NCI-H2196 (cell line): ENCODE measurements around the gene TLCD1.
A peak's percentile ranks its signal among the peaks of the same experiment; 100 is the strongest.

Experiments used
- DNase-seq: peaks from one replicate; lab custom pipeline; 2025; ENCODE audit not compliant: unreplicated experiment; lab: John Stamatoyannopoulos, UW

Gene TLCD1

DNA sequence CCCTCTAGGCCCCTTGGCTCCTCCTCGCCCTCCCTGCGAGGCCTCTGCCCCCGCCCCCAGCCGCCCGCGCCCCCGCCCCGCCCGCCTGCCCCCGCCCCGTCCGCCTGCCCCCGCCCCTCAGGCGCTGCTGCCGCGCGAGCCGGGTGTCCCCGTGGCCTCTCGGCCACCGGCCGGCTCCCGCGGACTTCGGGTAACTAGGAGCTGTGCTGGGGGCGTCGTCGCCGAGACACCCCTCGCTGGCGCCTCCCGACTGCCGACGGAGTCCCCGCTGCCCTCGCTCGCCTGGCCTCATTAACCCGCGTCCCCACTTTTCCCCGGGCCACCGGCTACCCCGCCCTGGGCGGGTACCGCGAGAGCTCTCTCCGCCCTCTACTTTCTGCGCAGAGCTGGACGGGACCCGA lies at the start of gene TLCD1:
Gene TLCD1 (minus strand): TSS at position 8 of the 401 bp plus-strand sequence. CDS start 136 bp downstream, outside the sequence.
- DNase-seq = peak; percentile 48

DNA sequence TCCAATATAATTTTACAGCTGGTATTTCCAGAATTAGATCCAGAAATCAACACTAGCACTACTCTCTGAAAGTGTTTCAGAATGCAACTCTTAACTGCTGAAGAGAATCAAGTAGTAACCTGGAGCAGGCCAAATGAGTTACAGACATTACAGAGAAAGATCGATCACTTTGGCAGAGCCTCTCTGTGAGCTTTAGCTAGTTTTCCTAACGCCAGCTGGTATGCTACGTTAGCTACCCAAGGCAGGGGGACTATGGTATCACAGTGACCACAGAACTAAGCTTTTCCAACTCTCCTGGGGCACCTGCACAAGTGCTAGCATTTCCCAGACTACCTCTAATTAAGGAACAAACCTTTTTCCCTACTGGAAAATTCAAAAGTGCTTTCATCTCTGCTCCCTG lies 48.2 kb upstream of the TLCD1 start:
- no peak for DNase-seq

GRCh38 chr17:28773736-28774135 lies 47.7 kb upstream of the TLCD1 start:
- no peak for DNase-seq

- no peak for DNase-seq
Observed at GRCh38 chr17:28765038-28765437, 39.0 kb upstream of the TLCD1 start.

DNA sequence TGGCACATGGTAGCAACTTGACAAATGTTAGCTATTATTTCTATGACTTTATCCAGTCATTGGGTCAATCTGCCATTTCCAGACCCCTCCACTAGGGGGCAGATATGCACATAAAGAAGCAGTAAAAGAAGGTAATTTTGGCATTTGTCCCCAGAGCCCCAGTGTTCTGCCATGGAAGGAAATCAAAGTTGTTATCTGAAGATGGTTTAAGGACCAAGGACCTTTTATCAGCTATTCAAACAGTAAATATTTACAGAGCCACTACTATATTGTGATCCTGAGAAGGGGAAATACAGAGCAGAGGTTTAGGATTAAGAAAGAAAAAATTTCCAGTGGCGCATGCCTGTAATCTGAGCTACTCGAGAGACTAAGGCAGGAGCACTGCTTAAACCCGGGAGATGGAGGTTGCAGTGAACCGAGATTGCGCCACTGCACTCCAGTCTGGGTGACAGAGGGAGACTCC lies 37.8 kb upstream of the TLCD1 start:
- peak; percentile 72 for DNase-seq

DNA sequence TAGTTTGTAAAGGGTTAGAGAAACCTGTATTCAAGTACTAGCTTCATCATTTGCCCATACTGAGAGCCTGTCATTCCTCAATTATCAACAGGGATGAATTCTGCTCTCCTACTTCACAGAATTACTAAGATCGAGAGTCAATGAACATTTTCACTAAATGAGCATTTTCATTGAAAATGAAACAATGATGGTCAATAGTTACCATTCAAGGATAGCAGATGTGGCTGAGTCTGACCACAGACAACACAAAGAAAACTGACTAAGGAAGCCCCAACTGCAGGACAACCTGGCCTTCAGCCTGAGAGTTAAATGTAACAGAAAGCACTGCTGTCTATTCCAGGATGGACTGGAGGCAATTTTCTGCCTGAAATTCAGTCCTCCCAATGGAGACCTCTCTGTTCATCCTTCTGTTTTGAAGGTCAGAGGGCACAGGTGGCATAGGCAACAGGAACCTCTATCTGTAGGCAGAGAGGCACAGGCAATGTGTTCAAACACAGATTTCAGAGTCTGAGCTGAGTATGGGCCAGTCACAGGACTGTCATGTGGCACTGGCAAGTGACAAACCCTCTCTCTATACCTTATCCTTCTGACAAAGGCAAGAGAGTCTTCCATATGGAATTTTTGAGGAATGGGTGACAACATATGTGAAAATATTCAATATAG lies 37.2 kb upstream of the TLCD1 start:
- no peak for DNase-seq

DNA sequence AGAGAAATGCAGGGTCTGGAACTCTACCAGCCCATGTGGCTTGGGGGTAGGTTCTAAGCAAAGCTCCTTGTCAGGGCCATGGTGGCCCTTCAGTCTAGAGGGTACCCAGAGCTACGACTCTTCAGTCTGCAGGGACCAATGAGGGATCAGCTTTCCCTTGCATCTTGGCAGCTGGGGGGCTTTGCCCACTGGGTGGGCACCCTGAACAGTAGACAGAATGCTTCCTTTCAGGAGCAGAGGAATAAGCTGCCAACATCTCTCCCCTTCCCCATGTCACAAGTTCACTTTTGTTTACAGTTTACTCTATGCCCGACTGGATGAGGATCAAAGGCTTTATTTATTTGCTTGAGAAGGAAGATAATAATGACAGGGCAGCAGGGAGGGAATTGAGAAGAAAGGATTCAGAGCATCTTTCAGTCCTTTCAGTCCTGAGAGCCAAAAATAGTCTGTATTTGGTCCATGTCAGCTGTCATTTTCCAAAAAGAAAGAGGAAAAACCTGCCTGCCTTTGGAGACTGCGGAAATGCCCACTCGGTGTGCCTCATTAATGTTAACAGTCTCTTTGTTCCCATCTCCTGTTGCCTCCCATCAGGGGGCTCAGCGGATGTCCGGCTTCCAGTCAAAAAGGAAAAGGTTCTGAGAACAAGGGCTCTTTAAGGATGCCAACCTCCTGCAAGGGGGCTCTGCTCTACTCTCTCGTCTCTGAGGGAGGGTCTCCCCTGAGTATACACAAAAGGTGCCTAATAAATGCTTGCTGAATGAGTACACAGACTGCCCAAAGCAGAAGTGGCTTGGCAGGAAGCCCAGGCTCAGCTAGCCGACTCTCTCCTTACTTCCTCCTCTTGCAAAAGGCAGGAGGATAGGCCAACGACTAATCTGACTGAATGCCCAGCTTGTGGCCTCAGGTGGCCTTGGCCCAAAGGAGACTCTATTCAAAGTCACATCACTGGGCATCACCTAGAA lies 34.8 kb upstream of the TLCD1 start:
- peak; percentile 62 for DNase-seq

DNA sequence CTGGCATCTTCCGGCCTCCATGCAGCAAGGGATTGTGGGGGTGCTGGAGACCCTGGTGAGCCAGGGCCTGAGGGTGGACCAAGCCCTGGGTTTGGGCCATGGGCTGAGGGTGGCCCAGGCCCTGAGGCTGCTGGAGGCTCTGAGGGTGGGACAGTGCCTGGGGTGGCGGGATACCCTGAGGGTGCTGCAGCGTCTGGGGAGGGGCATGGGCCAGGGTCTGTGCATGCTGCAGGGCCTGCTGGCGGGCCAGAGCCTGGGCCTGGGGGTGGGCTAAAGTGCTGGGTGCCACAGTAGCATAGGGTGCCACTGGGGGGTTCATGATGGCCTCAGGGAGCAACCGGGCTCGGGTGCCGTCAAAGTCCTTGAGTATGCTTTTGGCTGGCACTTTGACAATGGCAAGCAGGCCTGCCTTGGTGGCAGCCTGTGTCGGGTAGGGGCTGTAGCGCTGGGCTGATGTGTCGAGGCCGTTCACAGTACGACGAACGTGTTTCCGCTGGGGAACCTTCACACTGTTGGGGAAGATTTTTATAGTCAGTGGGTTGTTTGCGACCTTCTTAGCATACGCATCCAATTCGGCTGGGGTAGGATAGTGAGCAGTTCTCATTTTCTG lies 33.3 kb upstream of the TLCD1 start:
- DNase-seq = no peak

GRCh38 chr17:28758411-28759121 lies 32.5 kb upstream of the TLCD1 start:
- no peak for DNase-seq

- DNase-seq = no peak
Observed at GRCh38 chr17:28756049-28756804, 30.2 kb upstream of the TLCD1 start.

DNA sequence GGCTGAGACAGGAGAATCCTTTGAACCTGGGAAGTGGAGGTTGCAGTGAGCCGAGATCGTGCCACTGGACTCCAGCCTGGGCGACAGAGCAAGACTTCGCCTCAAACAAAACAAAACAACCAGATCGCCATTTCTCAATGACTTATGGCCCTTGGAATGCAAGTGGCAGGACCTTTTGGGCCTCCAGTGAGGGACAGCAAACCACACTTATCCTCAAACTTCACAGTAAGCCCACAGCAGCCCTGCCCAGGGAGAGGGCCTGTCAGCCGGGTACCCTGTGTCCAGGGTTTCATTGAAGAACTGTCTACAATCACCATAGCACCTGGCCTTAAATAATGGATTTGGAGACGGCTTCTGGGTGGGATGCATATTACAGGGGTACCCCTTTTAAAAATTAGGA lies 29.5 kb upstream of the TLCD1 start:
- DNase-seq = no peak

- DNase-seq = no peak
Observed at GRCh38 chr17:28751600-28752366, 25.8 kb upstream of the TLCD1 start.

- DNase-seq = peak; percentile 77
Observed at GRCh38 chr17:28750178-28751047, 24.4 kb upstream of the TLCD1 start.

DNA sequence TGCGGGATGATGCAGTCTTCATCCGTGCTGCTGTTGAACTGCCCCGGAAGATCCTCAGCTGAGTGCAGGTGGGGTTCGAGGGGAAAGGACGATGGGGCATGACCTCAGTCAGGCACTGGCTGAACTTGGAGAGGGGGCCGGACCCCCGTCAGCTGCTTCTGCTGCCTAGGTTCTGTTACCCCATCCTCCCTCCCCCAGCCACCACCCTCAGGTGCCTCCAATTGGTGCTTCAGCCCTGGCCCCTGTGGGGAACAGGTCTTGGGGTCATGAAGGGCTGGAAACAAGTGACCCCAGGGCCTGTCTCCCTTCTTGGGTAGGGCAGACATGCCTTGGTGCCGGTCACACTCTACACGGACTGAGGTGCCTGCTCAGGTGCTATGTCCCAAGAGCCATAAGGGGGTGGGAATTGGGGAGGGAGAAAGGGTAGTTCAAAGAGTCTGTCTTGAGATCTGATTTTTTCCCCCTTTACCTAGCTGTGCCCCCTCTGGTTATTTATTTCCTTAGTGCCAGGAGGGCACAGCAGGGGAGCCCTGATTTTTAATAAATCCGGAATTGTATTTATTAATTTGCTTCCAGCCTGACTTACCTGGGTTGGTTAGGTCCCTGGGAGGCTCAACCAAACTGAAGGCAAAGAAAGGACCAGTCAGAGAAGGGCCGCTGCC lies 23.6 kb upstream of the TLCD1 start:
- no peak for DNase-seq

DNA sequence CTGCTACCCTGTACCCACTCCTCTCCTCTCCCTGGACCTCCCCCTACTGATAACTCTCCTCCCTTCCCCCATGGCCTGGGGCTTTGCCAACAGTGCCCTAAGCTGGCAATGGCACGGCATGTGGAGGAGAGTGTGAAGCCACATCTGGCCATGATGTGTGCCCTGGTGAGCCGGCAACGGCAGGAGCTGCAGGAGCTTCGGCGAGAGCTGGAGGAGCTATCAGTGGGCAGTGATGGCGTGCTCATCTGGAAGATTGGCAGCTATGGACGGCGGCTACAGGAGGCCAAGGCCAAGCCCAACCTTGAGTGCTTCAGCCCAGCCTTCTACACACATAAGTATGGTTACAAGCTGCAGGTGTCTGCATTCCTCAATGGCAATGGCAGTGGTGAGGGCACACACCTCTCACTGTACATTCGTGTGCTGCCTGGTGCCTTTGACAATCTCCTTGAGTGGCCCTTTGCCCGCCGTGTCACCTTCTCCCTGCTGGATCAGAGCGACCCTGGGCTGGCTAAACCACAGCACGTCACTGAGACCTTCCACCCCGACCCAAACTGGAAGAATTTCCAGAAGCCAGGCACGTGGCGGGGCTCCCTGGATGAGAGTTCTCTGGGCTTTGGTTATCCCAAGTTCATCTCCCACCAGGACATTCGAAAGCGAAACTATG lies 23.0 kb upstream of the TLCD1 start:
- no peak for DNase-seq

DNA sequence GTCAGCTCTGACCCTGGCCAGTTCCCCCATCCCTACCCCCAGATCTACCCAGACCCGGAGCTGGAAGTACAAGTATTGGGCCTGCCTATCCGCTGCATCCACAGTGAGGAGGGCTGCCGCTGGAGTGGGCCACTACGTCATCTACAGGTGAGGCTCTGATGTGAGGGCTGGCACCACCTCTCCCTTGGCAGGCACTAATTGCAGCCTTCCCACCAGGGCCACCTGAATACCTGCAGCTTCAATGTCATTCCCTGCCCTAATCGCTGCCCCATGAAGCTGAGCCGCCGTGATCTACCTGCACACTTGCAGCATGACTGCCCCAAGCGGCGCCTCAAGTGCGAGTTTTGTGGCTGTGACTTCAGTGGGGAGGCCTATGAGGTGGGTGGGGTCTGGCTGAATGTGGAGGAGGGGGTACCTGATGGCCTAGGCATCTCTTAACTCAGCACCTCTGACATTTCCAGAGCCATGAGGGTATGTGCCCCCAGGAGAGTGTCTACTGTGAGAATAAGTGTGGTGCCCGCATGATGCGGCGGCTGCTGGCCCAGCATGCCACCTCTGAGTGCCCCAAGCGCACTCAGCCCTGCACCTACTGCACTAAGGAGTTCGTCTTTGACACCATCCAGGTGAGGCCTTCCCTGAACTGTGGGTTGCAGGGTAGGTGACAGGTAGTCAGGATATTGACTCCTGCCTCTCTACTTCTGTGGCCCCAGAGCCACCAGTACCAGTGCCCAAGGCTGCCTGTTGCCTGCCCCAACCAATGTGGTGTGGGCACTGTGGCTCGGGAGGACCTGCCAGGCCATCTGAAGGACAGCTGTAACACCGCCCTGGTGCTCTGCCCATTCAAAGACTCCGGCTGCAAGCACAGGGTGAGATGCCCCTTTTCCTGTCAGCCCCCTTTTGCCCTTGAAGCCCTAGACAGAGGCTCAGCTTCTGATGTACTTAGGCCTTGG lies 22.0 kb upstream of the TLCD1 start:
- DNase-seq = no peak
